Spleen (tissue), 7 donors: ENCODE measurements around the gene SUMF2.
"Not testable (repeated sequence)": the region's sequence is repeated elsewhere in the genome, so short reads cannot be mapped to it uniquely, and the experiment has no call there.

Experiments used
- POLR2A ChIP-seq, 3 donors: fragments of 450-650 bp; IDR thresholded peaks; one replicate each; pipeline ENCODE4 v1.5.1; 2017; ENCODE audit warnings: antibody characterized with exemption in 3 of 3, mild to moderate bottlenecking in 1 of 3
- POLR2AphosphoS5 ChIP-seq, 3 donors: sonication (generic); formaldehyde crosslinking; IDR thresholded peaks; one replicate each; pipeline ENCODE4 v1.5.1; 2017; ENCODE audit warnings: antibody characterized with exemption in 3 of 3
- TF ChIP-seq, protein P1 (sequence below), 11 experiments: fragments of 200-600 bp in 7 of 11; fragments of 450-650 bp in 4 of 11; sonication (generic) in 4 of 11; IDR thresholded peaks in 8 of 11; conservative IDR thresholded peaks in 3 of 11; 1 replicate in 7 of 11; 2 replicates in 4 of 11; pipeline versions ENCODE4 v1.4.0 to v1.8.0; 2016 to 2021; ENCODE audit warnings: antibody characterized with exemption in 11 of 11, inconsistent platforms in 4 of 11, mild to moderate bottlenecking in 1 of 11
- donor health status: DM: no; HTN: no; CAD: no; lungs with moderate emphysema.
- donor health status: DM: no; HTN: no; CAD: no.
- donor health status: DM: no; HTN: no; CAD: no.

DNA sequence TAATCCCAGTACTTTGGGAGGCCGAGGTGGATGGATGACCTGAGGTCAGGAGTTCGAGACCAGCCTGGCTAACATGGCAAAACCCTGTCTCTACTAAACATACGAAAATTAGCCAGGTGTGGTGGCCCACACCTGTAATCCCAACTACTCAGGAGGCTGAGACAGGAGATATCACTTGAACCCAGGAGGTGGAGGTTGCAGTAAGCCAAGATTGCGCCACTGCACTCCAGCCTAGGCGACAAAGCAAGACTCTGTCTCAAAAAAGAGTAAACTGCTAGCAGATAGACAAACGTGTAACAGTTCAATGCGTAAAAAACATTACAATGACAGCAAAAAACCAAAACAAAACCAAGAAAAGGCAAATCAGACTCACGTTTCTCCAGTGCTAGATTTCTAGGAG is 32.5 kb upstream of the SUMF2 start:
- TF ChIP-seq, protein P1, sequence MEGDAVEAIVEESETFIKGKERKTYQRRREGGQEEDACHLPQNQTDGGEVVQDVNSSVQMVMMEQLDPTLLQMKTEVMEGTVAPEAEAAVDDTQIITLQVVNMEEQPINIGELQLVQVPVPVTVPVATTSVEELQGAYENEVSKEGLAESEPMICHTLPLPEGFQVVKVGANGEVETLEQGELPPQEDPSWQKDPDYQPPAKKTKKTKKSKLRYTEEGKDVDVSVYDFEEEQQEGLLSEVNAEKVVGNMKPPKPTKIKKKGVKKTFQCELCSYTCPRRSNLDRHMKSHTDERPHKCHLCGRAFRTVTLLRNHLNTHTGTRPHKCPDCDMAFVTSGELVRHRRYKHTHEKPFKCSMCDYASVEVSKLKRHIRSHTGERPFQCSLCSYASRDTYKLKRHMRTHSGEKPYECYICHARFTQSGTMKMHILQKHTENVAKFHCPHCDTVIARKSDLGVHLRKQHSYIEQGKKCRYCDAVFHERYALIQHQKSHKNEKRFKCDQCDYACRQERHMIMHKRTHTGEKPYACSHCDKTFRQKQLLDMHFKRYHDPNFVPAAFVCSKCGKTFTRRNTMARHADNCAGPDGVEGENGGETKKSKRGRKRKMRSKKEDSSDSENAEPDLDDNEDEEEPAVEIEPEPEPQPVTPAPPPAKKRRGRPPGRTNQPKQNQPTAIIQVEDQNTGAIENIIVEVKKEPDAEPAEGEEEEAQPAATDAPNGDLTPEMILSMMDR (IDR thresholded peaks at IDR 0.05 in 8 of 11, conservative IDR thresholded peaks at IDR 0.05 in 3 of 11): not testable (repeated sequence)
- not testable (repeated sequence) for TF ChIP-seq POLR2A, POLR2AphosphoS5 (IDR thresholded peaks at IDR 0.05)
